Activated naive CD8-positive, alpha-beta T cell treated with anti-CD3 and anti-CD28 coated beads, Interleukin-2, amount 50 U/mL, for 24 hours (primary cell): ENCODE results near the gene WDR47.
"Not testable (repeated sequence)": the region's sequence is repeated elsewhere in the genome, so short reads cannot be mapped to it uniquely, and the experiment has no call there.

ENCODE experiments used
- ATAC-seq: fragments of 150-1000 bp; cut with Tn5 transposase; one replicate; pipeline ENCODE4 v1.10.0; 2021
- DNase-seq: peaks from one replicate; pipeline ENCODE4 v3.0.0; 2021
- H3K27ac Mint-ChIP-seq: one replicate; pipeline ENCODE4 v1.8.0; 2021; ENCODE audit warnings: mild to moderate bottlenecking, mixed read lengths
- H3K27me3 Mint-ChIP-seq: one replicate; pipeline ENCODE4 v1.8.0; 2021; ENCODE audit warnings: mixed read lengths
- H3K36me3 Mint-ChIP-seq: one replicate; pipeline ENCODE4 v1.8.0; 2021; ENCODE audit warnings: low read depth, mixed read lengths
- H3K4me1 Mint-ChIP-seq: one replicate; pipeline ENCODE4 v1.8.0; 2021; ENCODE audit warnings: mixed read lengths
- H3K4me3 Mint-ChIP-seq: one replicate; pipeline ENCODE4 v1.8.0; 2021; ENCODE audit warnings: mild to moderate bottlenecking, moderate library complexity, mixed read lengths
- H3K9me3 Mint-ChIP-seq: one replicate; pipeline ENCODE4 v1.8.0; 2021; ENCODE audit warnings: mixed read lengths

Gene WDR47

GRCh38 chr1:109069294-109069693 lies 27.4 kb upstream of the WDR47 start:
- Mint-ChIP-seq H3K36me3 (peaks cover 24% of the 10 kb centered on the region), H3K9me3 (no peaks in the 10 kb centered on the region), H3K27ac (no peak overlapping the region), H3K4me3 (no peak overlapping the region), H3K27me3 (no peaks in the 10 kb centered on the region), H3K4me1 (peaks cover 5% of the 10 kb centered on the region)
- no peak for ATAC-seq
- DNase-seq = no peak

- no peak for DNase-seq
- Mint-ChIP-seq H3K36me3 (peaks cover 26% of the 10 kb centered on the region), H3K4me1 (peaks cover 2% of the 10 kb centered on the region), H3K27me3 (no peaks in the 10 kb centered on the region), H3K4me3 (no peak overlapping the region), H3K9me3 (no peaks in the 10 kb centered on the region), H3K27ac (no peak overlapping the region)
- no peak for ATAC-seq
These were observed 26.0 kb upstream of the WDR47 start for GRCh38 chr1:109067883-109068282.

- H3K4me1 Mint-ChIP-seq = no peaks in the 10 kb centered on the region
- DNase-seq (no peak), ATAC-seq (no peak)
- peaks cover 28% of the 10 kb centered on the region for H3K36me3 Mint-ChIP-seq
- no peaks in the 10 kb centered on the region for H3K9me3 Mint-ChIP-seq
- no peak overlapping the region for H3K4me3 Mint-ChIP-seq
- H3K27me3 Mint-ChIP-seq = no peaks in the 10 kb centered on the region
- no peak overlapping the region for H3K27ac Mint-ChIP-seq
These were observed 23.2 kb upstream of the WDR47 start for GRCh38 chr1:109065137-109065536.

- DNase-seq (no peak), ATAC-seq (no peak)
- Mint-ChIP-seq H3K4me3 (no peak overlapping the region), H3K4me1 (no peaks in the 10 kb centered on the region), H3K27ac (no peak overlapping the region), H3K36me3 (peaks cover 15% of the 10 kb centered on the region), H3K27me3 (no peaks in the 10 kb centered on the region), H3K9me3 (no peaks in the 10 kb centered on the region)
These were observed 19.3 kb upstream of the WDR47 start for GRCh38 chr1:109061183-109061582.

GRCh38 chr1:109060707-109061106 lies 18.8 kb upstream of the WDR47 start:
- no peak overlapping the region for H3K4me3 Mint-ChIP-seq
- DNase-seq (no peak), ATAC-seq (no peak)
- no peaks in the 10 kb centered on the region for H3K4me1 Mint-ChIP-seq
- no peaks in the 10 kb centered on the region for H3K27me3 Mint-ChIP-seq
- H3K27ac Mint-ChIP-seq = no peak overlapping the region
- peaks cover 15% of the 10 kb centered on the region for H3K36me3 Mint-ChIP-seq
- no peaks in the 10 kb centered on the region for H3K9me3 Mint-ChIP-seq

- H3K4me1 Mint-ChIP-seq = no peaks in the 10 kb centered on the region
- peaks cover 5% of the 10 kb centered on the region for H3K36me3 Mint-ChIP-seq
- H3K27ac Mint-ChIP-seq = no peak overlapping the region
- DNase-seq (no peak), ATAC-seq (no peak)
- no peaks in the 10 kb centered on the region for H3K27me3 Mint-ChIP-seq
- no peaks in the 10 kb centered on the region for H3K9me3 Mint-ChIP-seq
- no peak overlapping the region for H3K4me3 Mint-ChIP-seq
These were observed 17.1 kb upstream of the WDR47 start for GRCh38 chr1:109059026-109059425.

GRCh38 chr1:109056064-109056463 lies 14.2 kb upstream of the WDR47 start:
- Mint-ChIP-seq H3K27me3 (no peaks in the 10 kb centered on the region), H3K4me3 (no peak overlapping the region), H3K9me3 (no peaks in the 10 kb centered on the region), H3K27ac (no peak overlapping the region), H3K36me3 (no peaks in the 10 kb centered on the region), H3K4me1 (no peaks in the 10 kb centered on the region)
- ATAC-seq = no peak
- DNase-seq = no peak

- not testable (repeated sequence) for H3K4me1 Mint-ChIP-seq, DNase-seq, H3K27me3 Mint-ChIP-seq, H3K9me3 Mint-ChIP-seq, H3K27ac Mint-ChIP-seq, H3K36me3 Mint-ChIP-seq, H3K4me3 Mint-ChIP-seq, ATAC-seq
These were observed 10.2 kb upstream of the WDR47 start for GRCh38 chr1:109052145-109052544.

- Mint-ChIP-seq H3K27ac (no peak overlapping the region), H3K4me3 (no peak overlapping the region), H3K4me1 (no peaks in the 10 kb centered on the region), H3K9me3 (no peaks in the 10 kb centered on the region), H3K36me3 (no peaks in the 10 kb centered on the region), H3K27me3 (no peaks in the 10 kb centered on the region)
- ATAC-seq = no peak
- no peak for DNase-seq
These were observed 8.5 kb upstream of the WDR47 start for GRCh38 chr1:109050228-109050995.

GRCh38 chr1:109048335-109048734 lies 6.4 kb upstream of the WDR47 start:
- no peak overlapping the region for H3K27ac Mint-ChIP-seq
- H3K4me3 Mint-ChIP-seq = no peak overlapping the region
- no peaks in the 10 kb centered on the region for H3K4me1 Mint-ChIP-seq
- DNase-seq = no peak
- no peak for ATAC-seq
- no peaks in the 10 kb centered on the region for H3K36me3 Mint-ChIP-seq
- H3K9me3 Mint-ChIP-seq = no peaks in the 10 kb centered on the region
- no peaks in the 10 kb centered on the region for H3K27me3 Mint-ChIP-seq

- Mint-ChIP-seq H3K9me3 (no peaks in the 10 kb centered on the region), H3K36me3 (no peaks in the 10 kb centered on the region), H3K27me3 (no peaks in the 10 kb centered on the region), H3K27ac (no peak overlapping the region), H3K4me1 (peaks cover 3% of the 10 kb centered on the region), H3K4me3 (no peak overlapping the region)
- DNase-seq (no peak), ATAC-seq (no peak)
These were observed 5.4 kb upstream of the WDR47 start for GRCh38 chr1:109047339-109047738.

- H3K4me3 Mint-ChIP-seq = no peak overlapping the region
- no peak for ATAC-seq
- no peak overlapping the region for H3K27ac Mint-ChIP-seq
- H3K9me3 Mint-ChIP-seq = no peaks in the 10 kb centered on the region
- DNase-seq = no peak
- no peaks in the 10 kb centered on the region for H3K36me3 Mint-ChIP-seq
- H3K27me3 Mint-ChIP-seq = no peaks in the 10 kb centered on the region
- H3K4me1 Mint-ChIP-seq = peaks cover 3% of the 10 kb centered on the region
These were observed 4.8 kb upstream of the WDR47 start for GRCh38 chr1:109046671-109047070.

- no peaks in the 10 kb centered on the region for H3K27me3 Mint-ChIP-seq
These were observed 3.7 kb upstream of the WDR47 start for GRCh38 chr1:109045595-109045994.

GRCh38 chr1:109040989-109041620 lies 797 bp downstream of the WDR47 start:
- peaks cover 12% of the 10 kb centered on the region for H3K4me1 Mint-ChIP-seq
- peak overlapping the region; percentile 85 for H3K4me3 Mint-ChIP-seq
- ATAC-seq (peak; percentile 20), DNase-seq (peak; percentile 33)
- no peaks in the 10 kb centered on the region for H3K9me3 Mint-ChIP-seq
- H3K27ac Mint-ChIP-seq = peak overlapping the region; percentile 83
- no peaks in the 10 kb centered on the region for H3K36me3 Mint-ChIP-seq
- H3K27me3 Mint-ChIP-seq = no peaks in the 10 kb centered on the region

More at GRCh38 chr1:109045595-109045994, 3.7 kb upstream of the WDR47 start:
- Mint-ChIP-seq H3K36me3 (no peaks in the 10 kb centered on the region), H3K27ac (no peak overlapping the region), H3K4me1 (peaks cover 6% of the 10 kb centered on the region), H3K4me3 (no peak overlapping the region), H3K9me3 (no peaks in the 10 kb centered on the region)
- ATAC-seq (no peak), DNase-seq (no peak)

GRCh38 chr1:109040627-109040988 lies 1.3 kb downstream of the WDR47 start:
- peaks cover 12% of the 10 kb centered on the region for H3K4me1 Mint-ChIP-seq
- peak overlapping the region; percentile 68 for H3K27ac Mint-ChIP-seq
- H3K9me3 Mint-ChIP-seq = no peaks in the 10 kb centered on the region
- H3K36me3 Mint-ChIP-seq = no peaks in the 10 kb centered on the region
- ATAC-seq = no peak
- peak overlapping the region; percentile 85 for H3K4me3 Mint-ChIP-seq
- H3K27me3 Mint-ChIP-seq = no peaks in the 10 kb centered on the region
- no peak for DNase-seq
